ENCODE data around the gene MANBA.
A peak's percentile ranks its signal among the peaks of the same experiment; 100 is the strongest.

The MANBA gene

GRCh38 chr4:102608190-102608589, 152.6 kb downstream of the MANBA start:
- peak overlapping the region; percentile 20 for H3K27ac ChIP-seq
- in situ Hi-C loops (cut with HindIII; ENCODE audit: low pct_ligation_motif_present, low sequenced_read_pairs) = loop anchor here (25.0 kb wide), 1 partner anchor 404 kb away; the partner anchor contains the start of gene SLC9B1
- no peaks in the 10 kb centered on the region for H3K27me3 ChIP-seq (replicated peaks)
- H3K36me3 ChIP-seq (replicated peaks) = peaks cover 41% of the 10 kb centered on the region
- TF ChIP-seq, protein P1, sequence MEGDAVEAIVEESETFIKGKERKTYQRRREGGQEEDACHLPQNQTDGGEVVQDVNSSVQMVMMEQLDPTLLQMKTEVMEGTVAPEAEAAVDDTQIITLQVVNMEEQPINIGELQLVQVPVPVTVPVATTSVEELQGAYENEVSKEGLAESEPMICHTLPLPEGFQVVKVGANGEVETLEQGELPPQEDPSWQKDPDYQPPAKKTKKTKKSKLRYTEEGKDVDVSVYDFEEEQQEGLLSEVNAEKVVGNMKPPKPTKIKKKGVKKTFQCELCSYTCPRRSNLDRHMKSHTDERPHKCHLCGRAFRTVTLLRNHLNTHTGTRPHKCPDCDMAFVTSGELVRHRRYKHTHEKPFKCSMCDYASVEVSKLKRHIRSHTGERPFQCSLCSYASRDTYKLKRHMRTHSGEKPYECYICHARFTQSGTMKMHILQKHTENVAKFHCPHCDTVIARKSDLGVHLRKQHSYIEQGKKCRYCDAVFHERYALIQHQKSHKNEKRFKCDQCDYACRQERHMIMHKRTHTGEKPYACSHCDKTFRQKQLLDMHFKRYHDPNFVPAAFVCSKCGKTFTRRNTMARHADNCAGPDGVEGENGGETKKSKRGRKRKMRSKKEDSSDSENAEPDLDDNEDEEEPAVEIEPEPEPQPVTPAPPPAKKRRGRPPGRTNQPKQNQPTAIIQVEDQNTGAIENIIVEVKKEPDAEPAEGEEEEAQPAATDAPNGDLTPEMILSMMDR (IDR thresholded peaks at IDR 0.05; ENCODE audit: low read depth, low read length, missing control alignments) = no peak
- H3K4me3 ChIP-seq (ENCODE audit: low read depth, low read length) = no peak overlapping the region
- peak; percentile 32 for DNase-seq

- H3K27ac ChIP-seq = no peak overlapping the region
- H3K4me3 ChIP-seq (ENCODE audit: low read depth, low read length) = no peak overlapping the region
- TF ChIP-seq, protein P1 (IDR thresholded peaks at IDR 0.05; ENCODE audit: low read depth, low read length, missing control alignments) = no peak
- DNase-seq = no peak
- H3K36me3 ChIP-seq (replicated peaks) = peaks cover 33% of the 10 kb centered on the region
- no peaks in the 10 kb centered on the region for H3K27me3 ChIP-seq (replicated peaks)
- in situ Hi-C loops (cut with HindIII; ENCODE audit: low pct_ligation_motif_present, low sequenced_read_pairs) = loop anchor here (25.0 kb wide), 1 partner anchor 405 kb away; the partner anchor contains the start of gene SLC9B1
These were observed 153.8 kb downstream of the MANBA start for GRCh38 chr4:102606846-102607450.

DNA sequence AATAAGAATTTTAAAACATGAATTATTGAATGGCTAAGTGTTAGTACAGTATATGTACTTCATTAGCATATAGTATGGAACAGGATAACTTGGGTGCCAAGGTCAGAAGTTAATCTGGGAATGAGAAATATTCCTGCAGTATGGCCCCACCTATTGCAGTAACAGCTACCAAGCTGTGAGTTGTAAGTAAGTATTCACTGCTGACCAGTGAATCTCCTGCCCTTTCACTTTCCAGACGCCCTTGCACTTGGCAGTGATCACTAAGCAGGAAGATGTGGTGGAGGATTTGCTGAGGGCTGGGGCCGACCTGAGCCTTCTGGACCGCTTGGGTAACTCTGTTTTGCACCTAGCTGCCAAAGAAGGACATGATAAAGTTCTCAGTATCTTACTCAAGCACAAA, 154.5 kb downstream of the MANBA start:
- H3K36me3 ChIP-seq (replicated peaks) = peaks cover 32% of the 10 kb centered on the region
- TF ChIP-seq, protein P1 (IDR thresholded peaks at IDR 0.05; ENCODE audit: low read depth, low read length, missing control alignments) = no peak
- H3K27ac ChIP-seq = no peak overlapping the region
- in situ Hi-C loops (cut with HindIII; ENCODE audit: low pct_ligation_motif_present, low sequenced_read_pairs) = loop anchor here (25.0 kb wide), 1 partner anchor 406 kb away; the partner anchor contains the start of gene SLC9B1
- no peaks in the 10 kb centered on the region for H3K27me3 ChIP-seq (replicated peaks)
- H3K4me3 ChIP-seq (ENCODE audit: low read depth, low read length) = no peak overlapping the region
- no peak for DNase-seq

GRCh38 chr4:102604222-102604940, 156.4 kb downstream of the MANBA start:
- Histone ChIP-seq H3K27me3 (replicated peaks) (no peaks in the 10 kb centered on the region), H3K27ac (no peak overlapping the region), H3K4me3 (ENCODE audit: low read depth, low read length) (no peak overlapping the region), H3K36me3 (replicated peaks) (peaks cover 34% of the 10 kb centered on the region)
- no peak for DNase-seq
- in situ Hi-C loops (cut with HindIII; ENCODE audit: low pct_ligation_motif_present, low sequenced_read_pairs) = loop anchor here (25.0 kb wide), 1 partner anchor 408 kb away; the partner anchor contains the start of gene SLC9B1
- TF ChIP-seq, protein P1 (IDR thresholded peaks at IDR 0.05; ENCODE audit: low read depth, low read length, missing control alignments) = no peak

DNA sequence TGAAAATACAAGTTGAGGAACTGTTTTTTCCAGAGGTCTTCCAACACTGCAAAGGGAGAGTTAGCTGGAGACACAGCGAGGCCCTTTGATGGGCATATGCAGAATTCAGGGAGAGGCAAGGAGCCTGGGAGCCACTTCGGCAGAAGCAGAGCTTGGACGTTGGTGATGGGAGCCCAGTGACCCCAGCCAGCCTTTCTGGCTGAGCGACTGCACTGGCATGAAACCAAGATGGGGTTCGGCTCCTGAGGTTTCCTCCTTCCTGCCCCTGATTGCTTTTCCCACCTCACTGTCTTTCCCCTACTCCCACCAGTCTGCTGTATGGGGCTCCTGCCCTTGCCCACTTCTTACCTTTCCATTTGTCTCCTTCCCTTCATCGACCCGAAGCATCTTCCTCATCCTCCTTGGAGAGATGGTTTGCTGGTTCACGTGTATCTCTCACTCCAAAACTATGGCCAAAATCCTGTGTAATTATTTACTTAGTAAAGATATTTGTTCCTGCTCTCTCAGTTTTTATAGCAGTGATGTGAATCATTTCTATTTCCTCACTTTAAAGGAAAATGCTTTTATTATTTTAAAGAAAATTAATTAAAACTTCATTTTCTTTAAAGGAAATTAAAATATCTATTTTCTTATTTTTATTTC, 159.1 kb downstream of the MANBA start:
- no peak overlapping the region for H3K4me3 ChIP-seq (ENCODE audit: low read depth, low read length)
- H3K27me3 ChIP-seq (replicated peaks) = no peaks in the 10 kb centered on the region
- H3K27ac ChIP-seq = no peak overlapping the region
- no peak for DNase-seq
- H3K36me3 ChIP-seq (replicated peaks) = peaks cover 38% of the 10 kb centered on the region
- in situ Hi-C loops (cut with HindIII; ENCODE audit: low pct_ligation_motif_present, low sequenced_read_pairs) = loop anchor here (25.0 kb wide), 1 partner anchor 411 kb away; the partner anchor contains the start of gene SLC9B1
- TF ChIP-seq, protein P1 (IDR thresholded peaks at IDR 0.05; ENCODE audit: low read depth, low read length, missing control alignments) = no peak
